Endometrial microvascular endothelial cells (primary cell): ENCODE results near the gene POLE. TPM values are rescaled to one million over a fixed set of nuclear protein-coding genes. Genes with fewer than 3 reads are reported as not detected.

ENCODE experiments used
- in situ Hi-C: cut with HindIII; loops from 2 replicates; pipeline ENCODE4 v1.10.0; 2017; ENCODE audit warnings: low sequenced_read_pairs, low pct_unique_long_range_greater_than_20kb; ENCODE audit errors: inconsistent ontology term
- total RNA-seq: library from RNA; depleted of rRNA; stranded (reverse); fragments of >200 nt; gene quantifications from one replicate; pipeline ENCODE4 v1.2.3, GENCODE V29; 2015; ENCODE audit errors: inconsistent ontology term

Gene POLE
- total RNA-seq, 1 donor from 2014 or later, result 59.4 TPM

- in situ Hi-C loops, result no loop called here
Observed at GRCh38 chr12:132620899-132621656, 66.1 kb downstream of the POLE start.

DNA sequence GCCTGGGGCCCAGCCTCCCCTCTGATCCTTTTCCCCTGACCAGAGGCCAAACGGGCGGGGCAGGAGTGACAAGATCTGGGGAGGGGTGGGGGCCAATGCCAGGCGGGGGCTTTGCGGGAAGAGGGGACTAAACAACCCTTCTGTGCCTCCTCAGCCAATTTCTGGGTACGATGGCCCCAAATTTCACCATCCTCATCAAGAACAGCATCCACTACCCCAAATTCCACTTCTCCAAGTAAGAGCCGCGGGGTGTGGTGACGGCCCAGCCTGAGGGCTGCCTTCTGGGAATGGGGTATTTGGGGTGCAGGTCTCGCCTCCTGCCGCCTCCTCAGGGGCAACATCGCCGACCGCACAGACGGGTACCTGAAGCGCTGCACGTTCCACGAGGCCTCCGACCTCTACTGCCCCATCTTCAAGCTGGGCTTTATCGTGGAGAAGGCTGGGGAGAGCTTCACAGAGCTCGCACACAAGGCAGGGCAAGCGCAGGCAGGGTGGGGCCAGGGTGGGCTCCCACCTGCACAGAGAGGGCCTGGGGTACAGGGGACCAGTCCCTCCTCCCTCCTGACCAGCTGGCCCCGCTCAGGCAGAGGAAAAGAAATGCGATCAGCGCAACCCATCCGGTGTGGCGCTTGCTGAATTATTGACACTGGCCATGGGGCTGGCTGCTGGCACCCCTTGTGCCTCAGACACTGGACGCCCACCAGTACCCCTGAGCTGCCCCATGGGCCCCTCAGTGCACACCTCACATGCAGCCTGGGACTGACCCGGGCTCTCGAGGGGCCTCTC is 66.8 kb downstream of the POLE start:
- in situ Hi-C loops, result no loop called here

DNA sequence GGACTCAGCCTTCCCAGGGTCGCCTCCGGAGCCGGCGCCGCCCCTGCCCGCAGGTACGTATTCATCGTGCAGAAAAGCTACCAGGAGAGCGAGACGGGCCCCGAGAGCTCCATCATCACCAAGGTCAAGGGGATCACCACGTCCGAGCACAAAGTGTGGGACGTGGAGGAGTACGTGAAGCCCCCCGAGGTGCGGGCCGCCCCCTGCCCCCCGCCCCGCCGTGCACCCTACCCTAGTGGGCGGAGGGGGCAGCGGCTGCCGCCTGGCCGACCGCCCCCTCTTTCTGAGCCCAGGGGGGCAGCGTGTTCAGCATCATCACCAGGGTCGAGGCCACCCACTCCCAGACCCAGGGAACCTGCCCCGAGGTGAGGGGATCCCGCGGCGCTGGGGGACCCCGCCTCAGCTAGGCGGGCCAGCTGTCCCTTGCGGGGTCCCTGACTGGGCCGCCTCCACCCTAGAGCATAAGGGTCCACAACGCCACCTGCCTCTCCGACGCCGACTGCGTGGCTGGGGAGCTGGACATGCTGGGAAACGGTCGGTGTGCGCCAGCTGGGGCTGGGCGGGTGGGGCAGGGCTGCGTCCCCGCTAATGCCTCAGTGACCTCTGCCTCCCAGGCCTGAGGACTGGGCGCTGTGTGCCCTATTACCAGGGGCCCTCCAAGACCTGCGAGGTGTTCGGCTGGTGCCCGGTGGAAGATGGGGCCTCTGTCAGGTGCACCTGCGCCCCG is 67.6 kb downstream of the POLE start:
- in situ Hi-C loops, result no loop called here

DNA sequence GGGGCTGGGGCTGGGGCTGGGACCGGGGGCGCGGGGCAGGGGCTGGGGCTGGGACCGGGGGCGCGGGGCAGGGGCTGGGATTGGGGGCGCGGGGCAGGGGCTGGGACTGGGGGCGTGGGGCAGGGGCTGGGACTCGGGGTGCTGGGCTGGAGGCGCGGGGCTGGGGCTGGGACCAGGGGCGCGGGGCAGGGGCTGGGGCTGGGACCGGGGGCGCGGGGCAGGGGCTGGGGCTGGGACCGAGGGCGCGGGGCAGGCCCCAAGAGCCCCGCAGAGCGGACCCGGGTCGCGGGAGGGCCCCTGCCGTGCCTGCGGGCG is 68.1 kb downstream of the POLE start:
- in situ Hi-C loops, result no loop called here

DNA sequence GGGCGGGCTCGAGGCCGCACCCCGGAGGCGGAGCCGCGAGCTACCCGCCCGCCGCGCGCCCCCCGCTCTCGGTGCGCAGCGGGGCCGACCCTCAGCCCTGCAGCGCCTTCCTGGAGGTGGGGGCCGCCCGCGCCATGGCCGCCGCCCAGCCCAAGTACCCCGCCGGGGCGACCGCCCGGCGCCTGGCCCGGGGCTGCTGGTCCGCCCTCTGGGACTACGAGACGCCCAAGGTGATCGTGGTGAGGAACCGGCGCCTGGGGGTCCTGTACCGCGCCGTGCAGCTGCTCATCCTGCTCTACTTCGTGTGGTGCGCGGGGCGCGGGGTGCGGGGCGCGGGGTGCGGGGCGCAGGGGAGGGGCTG is 68.5 kb downstream of the POLE start, which contains the start of gene P2RX2:
TSS of gene P2RX2 (plus strand) at position 94 of the 361 bp plus-strand sequence. CDS start at position 135, 41 bp downstream.
- in situ Hi-C loops, result no loop called here

DNA sequence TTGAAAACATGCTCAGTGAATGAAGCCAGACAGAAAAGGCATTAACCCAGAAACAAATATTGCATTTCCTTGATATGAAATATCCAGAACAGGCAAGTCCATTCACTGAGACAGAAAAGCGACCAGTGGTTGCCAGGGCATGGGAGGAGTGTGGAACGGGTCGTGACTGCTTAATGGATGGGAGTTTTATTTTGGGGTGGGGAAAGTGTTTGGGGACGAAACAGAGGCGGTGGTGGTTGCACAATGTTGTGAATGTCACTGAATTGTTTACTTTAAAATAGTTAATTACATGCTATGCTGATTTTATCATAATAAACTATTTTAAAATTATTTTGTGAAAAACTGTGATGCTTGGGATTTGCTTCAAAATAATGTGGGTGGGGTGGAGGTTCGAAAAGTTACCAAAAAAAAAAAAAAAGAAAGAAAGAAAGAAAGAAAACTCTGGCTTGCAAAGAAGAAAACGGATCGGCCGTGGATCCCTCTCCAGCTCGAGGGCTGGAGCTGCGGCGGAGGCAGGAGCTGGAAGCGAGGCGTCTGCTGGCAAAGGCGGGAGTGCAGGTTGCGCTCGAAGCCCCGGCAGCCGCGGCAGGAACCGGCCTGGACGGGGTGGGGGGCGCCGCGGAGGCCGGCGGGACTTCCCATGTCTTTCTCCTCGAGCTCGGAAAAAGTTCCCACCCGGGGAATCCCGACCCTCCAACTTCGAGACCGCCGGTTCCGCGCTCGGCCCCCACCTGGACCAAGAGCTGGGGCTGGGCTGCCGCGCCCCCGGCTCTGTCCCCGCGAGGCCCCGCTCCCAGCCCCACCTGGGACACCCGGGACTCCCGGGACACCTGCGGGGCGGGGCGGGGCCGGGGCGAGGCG is 69.1 kb downstream of the POLE start:
- in situ Hi-C loops, result no loop called here

GRCh38 chr12:132617135-132617701 is 69.9 kb downstream of the POLE start:
- in situ Hi-C loops, result no loop called here

GRCh38 chr12:132615579-132616038 is 71.5 kb downstream of the POLE start:
- in situ Hi-C loops, result no loop called here

- in situ Hi-C loops, result no loop called here
Observed at GRCh38 chr12:132614861-132615578, 72.1 kb downstream of the POLE start.

DNA sequence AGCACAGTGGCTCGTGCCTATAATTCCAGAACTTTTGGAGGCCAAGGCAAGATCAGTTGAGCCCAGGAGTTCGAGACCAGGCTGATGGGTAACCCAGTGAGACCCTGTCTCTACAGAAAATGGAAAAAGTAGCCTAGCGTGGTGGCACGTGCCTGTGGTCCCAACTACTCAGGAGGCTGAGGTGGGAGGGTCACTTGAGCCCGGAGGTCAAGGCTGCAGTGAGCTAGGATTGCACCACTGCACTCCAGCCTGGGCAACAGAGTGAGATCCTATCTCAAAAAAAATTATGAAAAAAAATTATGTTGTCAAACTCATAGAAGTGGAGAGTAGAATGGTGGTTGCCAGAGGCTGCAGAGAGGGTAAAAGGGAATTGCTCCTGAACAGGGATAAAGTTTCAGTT is 73.1 kb downstream of the POLE start:
- in situ Hi-C loops, result no loop called here

DNA sequence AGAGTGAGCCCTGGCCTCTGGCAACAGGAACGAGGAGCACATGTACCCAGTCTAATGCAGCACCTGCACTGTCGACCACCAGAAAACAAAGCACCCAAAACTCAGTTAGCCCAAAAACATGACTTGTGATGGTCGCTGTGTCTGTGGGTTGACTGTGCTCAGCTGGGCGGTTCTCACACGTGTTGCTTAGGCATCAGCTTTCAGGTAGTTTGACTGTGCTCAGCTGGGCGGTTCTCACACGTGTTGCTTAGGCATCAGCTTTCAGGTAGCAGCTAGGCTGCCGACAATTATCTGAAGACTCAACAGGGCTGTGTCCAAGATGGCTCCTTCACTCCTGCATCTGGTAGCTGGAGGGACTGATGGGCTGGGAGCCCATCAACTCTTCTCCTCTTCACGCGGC is 75.5 kb downstream of the POLE start:
- in situ Hi-C loops, result no loop called here

DNA sequence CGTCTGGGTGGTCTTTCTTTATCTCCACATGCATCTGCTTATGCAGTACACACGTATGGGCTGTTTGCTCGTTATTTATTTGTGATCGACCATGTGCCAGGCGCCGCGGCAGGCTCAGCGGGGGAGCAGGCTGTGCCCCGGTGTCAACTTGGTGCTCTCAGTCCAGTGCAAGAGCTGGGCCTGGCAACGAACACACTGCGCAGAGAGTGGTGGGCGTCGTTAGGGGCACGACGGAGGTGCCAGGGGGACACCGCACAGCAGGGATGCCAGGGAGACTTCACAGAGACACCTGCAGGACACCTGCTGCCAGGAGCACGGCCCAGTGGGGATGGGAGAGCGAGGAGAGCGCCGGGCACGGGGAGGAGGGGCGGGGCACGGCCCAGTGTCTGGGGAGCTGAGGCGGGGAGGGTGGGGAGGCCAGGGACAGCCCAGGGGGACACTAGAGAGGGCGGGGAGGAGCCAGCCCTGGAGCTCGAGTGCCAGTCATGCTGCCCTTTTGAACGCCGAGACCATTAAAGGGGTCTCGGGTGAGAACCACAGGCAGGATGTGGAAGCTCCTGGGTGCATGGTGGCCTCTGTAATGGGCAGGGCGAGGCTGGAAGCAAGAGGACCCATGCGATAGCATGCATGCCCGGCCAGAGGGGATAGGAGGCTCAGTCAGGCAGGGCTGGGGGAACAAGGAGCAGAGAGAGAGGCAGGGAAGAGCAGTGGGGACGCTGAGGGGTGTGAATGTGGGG is 76.1 kb downstream of the POLE start:
- in situ Hi-C loops, result no loop called here

- in situ Hi-C loops, result no loop called here
Observed at GRCh38 chr12:132610051-132610759, 76.9 kb downstream of the POLE start, which contains the start of gene LRCOL1. LRCOL1 (minus strand) TSS chr12:132610582; CDS start chr12:132606251, 4,331 bp downstream.

DNA sequence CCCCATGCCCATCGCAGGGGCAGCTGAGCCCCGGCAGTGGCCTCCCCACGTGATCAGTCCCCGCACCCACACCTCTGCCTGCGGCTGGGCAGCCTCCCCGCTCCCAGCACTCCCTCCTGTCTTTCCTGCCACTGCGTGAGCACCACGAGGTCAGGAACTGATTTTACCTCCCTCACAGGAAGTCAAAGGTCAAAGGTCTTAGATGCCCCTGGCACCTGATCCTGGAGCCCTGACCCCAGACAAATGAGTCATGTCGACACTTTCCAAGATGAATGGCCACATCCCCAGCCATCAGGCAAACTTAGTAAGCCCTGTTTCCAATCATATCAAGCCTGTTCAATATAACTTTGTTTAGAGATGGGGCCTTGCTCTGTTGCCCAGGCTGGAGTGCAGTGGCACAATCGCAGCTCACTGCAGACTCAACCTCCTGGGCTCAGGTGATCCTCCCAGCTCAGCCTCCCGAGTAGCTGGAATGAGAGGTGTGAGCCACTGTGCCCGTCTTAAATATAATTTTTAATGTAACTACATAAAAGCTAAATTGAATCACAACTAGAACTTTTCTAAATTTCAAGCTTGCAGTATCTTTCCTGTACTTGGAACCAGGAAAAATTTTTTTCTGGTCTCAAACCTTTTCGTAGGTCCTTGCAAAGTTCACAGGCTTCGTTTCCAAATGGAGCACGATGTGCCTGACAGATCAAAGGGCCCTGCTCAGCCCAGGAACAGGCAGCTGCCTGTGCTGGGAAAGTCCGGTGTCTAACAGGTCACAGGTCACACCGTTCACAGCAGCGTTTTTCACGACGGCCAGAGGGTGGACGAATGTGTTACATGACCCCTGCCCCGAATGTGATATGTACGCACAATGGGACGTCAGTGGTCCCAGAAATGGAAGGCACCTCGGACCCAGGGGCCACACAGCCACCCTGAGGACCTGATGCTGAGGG is 78.6 kb downstream of the POLE start:
- in situ Hi-C loops, result no loop called here

- in situ Hi-C loops, result no loop called here
Observed at GRCh38 chr12:132606927-132607326, 80.2 kb downstream of the POLE start.

DNA sequence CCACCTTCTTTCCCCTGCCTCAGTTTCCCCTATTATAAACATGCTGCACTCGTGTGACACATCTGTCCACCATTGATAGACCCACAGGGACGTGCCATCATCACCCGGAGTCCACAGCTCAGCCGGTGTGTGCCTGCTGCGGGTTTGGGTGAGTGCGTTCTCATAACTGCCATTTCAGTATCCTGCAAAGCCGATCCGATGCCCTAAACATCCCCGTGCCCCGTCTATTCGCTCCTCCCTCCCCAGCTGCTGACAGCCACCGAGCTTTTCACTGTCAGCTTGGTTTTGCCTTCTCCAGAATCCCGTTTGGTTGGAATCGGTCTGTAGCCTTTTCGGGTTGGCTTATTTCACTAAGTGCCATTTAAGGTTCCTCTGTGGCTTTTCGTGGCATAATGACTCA is 80.7 kb downstream of the POLE start:
- in situ Hi-C loops, result no loop called here
